IMR-90 (cell line): ENCODE measurements around the gene SLC25A11.

Source experiments
- BHLHE40 ChIP-seq: fragments of 150-350 bp; IDR thresholded peaks from 2 replicates; pipeline ENCODE4 v1.6.1; 2016; ENCODE audit warnings: mild to moderate bottlenecking, low read depth, low read length
- FOS ChIP-seq: fragments of 150-350 bp; IDR thresholded peaks from 2 replicates; pipeline ENCODE4 v1.6.1; 2016; ENCODE audit warnings: low read depth, low read length
- MAZ ChIP-seq: IDR thresholded peaks from 2 replicates; pipeline ENCODE4 v1.6.1; 2012; ENCODE audit warnings: low read depth, mild to moderate bottlenecking, low read length, improper control_type of control experiment, moderate library complexity, borderline replicate concordance
- POLR2A ChIP-seq: IDR thresholded peaks from 2 replicates; pipeline ENCODE4 v1.6.1; 2012; ENCODE audit warnings: mild to moderate bottlenecking, low read depth, low read length
- RAD21 ChIP-seq: IDR thresholded peaks from 2 replicates; pipeline ENCODE4 v1.6.1; 2012; ENCODE audit warnings: low read length, improper control_type of control experiment
- SMC3 ChIP-seq: fragments of 150-350 bp; IDR thresholded peaks from 2 replicates; pipeline ENCODE4 v1.6.1; 2016; ENCODE audit warnings: low read depth, mild to moderate bottlenecking, antibody characterized with exemption, low read length, moderate library complexity
- TF ChIP-seq, protein P1 (sequence below): conservative IDR thresholded peaks from 2 replicates; pipeline ENCODE4 v1.5.1; 2012; ENCODE audit warnings: mild to moderate bottlenecking, low read depth, low read length, improper control_type of control experiment
- TF ChIP-seq, protein P2 (sequence below): fragments of 150-350 bp; IDR thresholded peaks from 2 replicates; pipeline ENCODE4 v1.6.1; 2017; ENCODE audit warnings: mild to moderate bottlenecking, antibody characterized with exemption, low read length, low read depth

DNA sequence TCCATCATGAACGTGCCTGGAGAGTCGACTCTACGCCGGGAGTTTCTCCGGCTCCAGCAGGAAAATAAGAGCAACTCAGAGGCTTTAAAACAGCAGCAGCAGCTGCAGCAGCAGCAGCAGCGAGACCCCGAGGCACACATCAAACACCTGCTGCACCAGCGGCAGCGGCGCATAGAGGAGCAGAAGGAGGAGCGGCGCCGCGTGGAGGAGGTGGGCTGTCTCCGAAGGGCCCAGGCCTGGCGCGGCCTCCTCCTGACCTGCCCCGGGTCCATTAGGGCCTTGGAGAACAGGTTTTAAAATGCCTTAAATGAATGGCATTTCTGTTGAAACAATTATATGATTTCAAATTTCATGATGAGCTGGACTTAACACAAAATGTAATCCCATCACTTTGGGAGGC lies 52.3 kb downstream of the SLC25A11 start:
- TF ChIP-seq, protein P1, sequence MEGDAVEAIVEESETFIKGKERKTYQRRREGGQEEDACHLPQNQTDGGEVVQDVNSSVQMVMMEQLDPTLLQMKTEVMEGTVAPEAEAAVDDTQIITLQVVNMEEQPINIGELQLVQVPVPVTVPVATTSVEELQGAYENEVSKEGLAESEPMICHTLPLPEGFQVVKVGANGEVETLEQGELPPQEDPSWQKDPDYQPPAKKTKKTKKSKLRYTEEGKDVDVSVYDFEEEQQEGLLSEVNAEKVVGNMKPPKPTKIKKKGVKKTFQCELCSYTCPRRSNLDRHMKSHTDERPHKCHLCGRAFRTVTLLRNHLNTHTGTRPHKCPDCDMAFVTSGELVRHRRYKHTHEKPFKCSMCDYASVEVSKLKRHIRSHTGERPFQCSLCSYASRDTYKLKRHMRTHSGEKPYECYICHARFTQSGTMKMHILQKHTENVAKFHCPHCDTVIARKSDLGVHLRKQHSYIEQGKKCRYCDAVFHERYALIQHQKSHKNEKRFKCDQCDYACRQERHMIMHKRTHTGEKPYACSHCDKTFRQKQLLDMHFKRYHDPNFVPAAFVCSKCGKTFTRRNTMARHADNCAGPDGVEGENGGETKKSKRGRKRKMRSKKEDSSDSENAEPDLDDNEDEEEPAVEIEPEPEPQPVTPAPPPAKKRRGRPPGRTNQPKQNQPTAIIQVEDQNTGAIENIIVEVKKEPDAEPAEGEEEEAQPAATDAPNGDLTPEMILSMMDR = no peak
- TF ChIP-seq RAD21 (no peak), BHLHE40 (no peak), MAZ (no peak), POLR2A (no peak), FOS (no peak), SMC3 (no peak)
- TF ChIP-seq, protein P2, sequence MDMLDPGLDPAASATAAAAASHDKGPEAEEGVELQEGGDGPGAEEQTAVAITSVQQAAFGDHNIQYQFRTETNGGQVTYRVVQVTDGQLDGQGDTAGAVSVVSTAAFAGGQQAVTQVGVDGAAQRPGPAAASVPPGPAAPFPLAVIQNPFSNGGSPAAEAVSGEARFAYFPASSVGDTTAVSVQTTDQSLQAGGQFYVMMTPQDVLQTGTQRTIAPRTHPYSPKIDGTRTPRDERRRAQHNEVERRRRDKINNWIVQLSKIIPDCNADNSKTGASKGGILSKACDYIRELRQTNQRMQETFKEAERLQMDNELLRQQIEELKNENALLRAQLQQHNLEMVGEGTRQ = no peak
